Measurements from ENCODE around the gene RPL14. TPM values are rescaled to one million over a fixed set of nuclear protein-coding genes. Genes with fewer than 3 reads are reported as not detected.

Gene RPL14
- total RNA-seq, 2 donors from 2014 or later, result 1,691 to 2,241 TPM

GRCh38 chr3:40465456-40465855 lies 8.3 kb downstream of the RPL14 start:
- H3K27ac Mint-ChIP-seq, result peak overlapping the region; percentile 0

GRCh38 chr3:40468018-40468417 lies 10.9 kb downstream of the RPL14 start:
- no peaks in the 10 kb centered on the region for H3K4me1 Mint-ChIP-seq
- peaks cover 17% of the 10 kb centered on the region for H3K36me3 Mint-ChIP-seq (ENCODE audit: low read depth)
- Histone ChIP-seq H3K27ac (ENCODE audit: low read depth, low read length) (no peak overlapping the region), H3K9ac (ENCODE audit: extremely low read depth, low read length, poor library complexity, severe bottlenecking) (no peak overlapping the region), H3K4me3 (ENCODE audit: low read length) (no peak overlapping the region), H3K9me3 (ENCODE audit: control insufficient read depth, low read length) (no peaks in the 10 kb centered on the region), H3K27me3 (ENCODE audit: control insufficient read depth, insufficient read depth, low read length, poor library complexity, severe bottlenecking) (no peaks in the 10 kb centered on the region), H3K36me3 (ENCODE audit: control insufficient read depth, insufficient read depth, low read length) (peaks cover 25% of the 10 kb centered on the region), H3K4me1 (ENCODE audit: control insufficient read depth, insufficient read depth, low read length) (no peaks in the 10 kb centered on the region)
- H3K27me3 Mint-ChIP-seq (ENCODE audit: insufficient read depth), result no peaks in the 10 kb centered on the region
- H3K9me3 Mint-ChIP-seq, result no peaks in the 10 kb centered on the region
- no peak overlapping the region for H3K4me3 Mint-ChIP-seq
- WGBS, 2 experiments (ENCODE audit: insufficient coverage in 1 of 2, insufficient read length in 1 of 2), result 94 to 95% methylated on average over 3 to 4 of the region's 4 CpGs
- no peak overlapping the region for H3K27ac Mint-ChIP-seq
- DNase-seq, result no peak
- no peak for TF ChIP-seq CTCF (conservative IDR thresholded peaks at IDR 0.05)

More at GRCh38 chr3:40465456-40465855, 8.3 kb downstream of the RPL14 start:
- Mint-ChIP-seq H3K36me3 (ENCODE audit: low read depth) (peaks cover 37% of the 10 kb centered on the region), H3K9me3 (no peaks in the 10 kb centered on the region), H3K4me1 (no peaks in the 10 kb centered on the region), H3K27me3 (ENCODE audit: insufficient read depth) (no peaks in the 10 kb centered on the region), H3K4me3 (no peak overlapping the region)
- H3K4me3 ChIP-seq (ENCODE audit: low read length), result no peak overlapping the region
- DNase-seq, result no peak
- H3K9ac ChIP-seq (ENCODE audit: extremely low read depth, low read length, poor library complexity, severe bottlenecking), result no peak overlapping the region
- H3K9me3 ChIP-seq (ENCODE audit: control insufficient read depth, low read length), result no peaks in the 10 kb centered on the region
- no peaks in the 10 kb centered on the region for H3K27me3 ChIP-seq (ENCODE audit: control insufficient read depth, insufficient read depth, low read length, poor library complexity, severe bottlenecking)
- peaks cover 44% of the 10 kb centered on the region for H3K36me3 ChIP-seq (ENCODE audit: control insufficient read depth, insufficient read depth, low read length)
- no peak for TF ChIP-seq CTCF (conservative IDR thresholded peaks at IDR 0.05)
- no peak overlapping the region for H3K27ac ChIP-seq (ENCODE audit: low read depth, low read length)
- WGBS, 2 experiments (ENCODE audit: insufficient coverage in 1 of 2, insufficient read length in 1 of 2), result 90 to 100% methylated on average over 2 of the region's 2 CpGs
- H3K4me1 ChIP-seq (ENCODE audit: control insufficient read depth, insufficient read depth, low read length), result no peaks in the 10 kb centered on the region

- Histone ChIP-seq H3K36me3 (ENCODE audit: control insufficient read depth, insufficient read depth, low read length) (peaks cover 6% of the 10 kb centered on the region), H3K4me3 (ENCODE audit: low read length) (no peak overlapping the region), H3K4me1 (ENCODE audit: control insufficient read depth, insufficient read depth, low read length) (no peaks in the 10 kb centered on the region), H3K27me3 (ENCODE audit: control insufficient read depth, insufficient read depth, low read length, poor library complexity, severe bottlenecking) (no peaks in the 10 kb centered on the region), H3K9me3 (ENCODE audit: control insufficient read depth, low read length) (no peaks in the 10 kb centered on the region), H3K9ac (ENCODE audit: extremely low read depth, low read length, poor library complexity, severe bottlenecking) (no peak overlapping the region), H3K27ac (ENCODE audit: low read depth, low read length) (no peak overlapping the region)
- no peak for TF ChIP-seq CTCF (conservative IDR thresholded peaks at IDR 0.05)
- H3K36me3 Mint-ChIP-seq (ENCODE audit: low read depth), result peaks cover 6% of the 10 kb centered on the region
- no peaks in the 10 kb centered on the region for H3K9me3 Mint-ChIP-seq
- peaks cover 2% of the 10 kb centered on the region for H3K27me3 Mint-ChIP-seq (ENCODE audit: insufficient read depth)
- H3K27ac Mint-ChIP-seq, result no peak overlapping the region
- WGBS, 2 experiments (ENCODE audit: insufficient coverage in 1 of 2, insufficient read length in 1 of 2), result 88% methylated on average over 2 of the region's 4 CpGs; no CpG with 5 or more reads in 1 of the 2 experiments
- no peaks in the 10 kb centered on the region for H3K4me1 Mint-ChIP-seq
- DNase-seq, result no peak
- no peak overlapping the region for H3K4me3 Mint-ChIP-seq
These were observed 13.6 kb downstream of the RPL14 start for GRCh38 chr3:40470701-40471100.

Data from endodermal cell (in vitro differentiated cells).